PC-9 (cell line): ENCODE data around the gene CLDN3. TPM values are rescaled to one million over a fixed set of nuclear protein-coding genes. Genes with fewer than 3 reads are reported as not detected.
"Not testable (repeated sequence)": the region's sequence is repeated elsewhere in the genome, so short reads cannot be mapped to it uniquely, and the experiment has no call there.

ENCODE experiments used
- BruUV-seq: library from RNA; stranded (reverse); fragments of 400-500 nt; replicated peaks from 2 replicates; lab custom pipeline; 2021; lab: Mats Ljungman, UMichigan
- CTCF ChIA-PET: fragments of 300-600 bp; sonication (Branson Sonifier 250); formaldehyde crosslinking; loops from one replicate; lab custom pipeline; 2022; ENCODE audit warnings: antibody characterized with exemption; lab: Charles Lee
- POLR2A ChIA-PET: fragments of 300-600 bp; sonication (Branson Sonifier 250); formaldehyde crosslinking; loops from one replicate; lab custom pipeline; 2022; ENCODE audit warnings: antibody characterized with exemption; ENCODE audit not compliant: unreplicated experiment; lab: Charles Lee
- DNase-seq, 2 experiments: peaks; one replicate each; pipeline versions ENCODE4 v3.0.0 to v3.0.0-alpha.2; 2015 to 2022; ENCODE audit warnings: mixed read lengths in 1 of 2
- H2AFZ ChIP-seq: fragments of 200-600 bp; sonication (generic); 2 replicates; pipeline ENCODE4 v1.8.1; 2017; ENCODE audit warnings: antibody characterized with exemption
- H3F3A ChIP-seq: fragments of 200-600 bp; sonication (generic); 2 replicates; pipeline ENCODE4 v1.8.1; 2017; ENCODE audit warnings: antibody characterized with exemption, mild to moderate bottlenecking, low read depth; ENCODE audit not compliant: insufficient read depth
- H3K27ac ChIP-seq: fragments of 200-600 bp; sonication (generic); 2 replicates; pipeline ENCODE4 v1.6.1; 2016; ENCODE audit warnings: mixed run types
- H3K27me3 ChIP-seq: fragments of 200-600 bp; sonication (generic); 2 replicates; pipeline ENCODE4 v1.6.1; 2016; ENCODE audit warnings: low read depth, mixed run types; ENCODE audit not compliant: insufficient read depth
- H3K36me3 ChIP-seq: fragments of 200-600 bp; sonication (generic); 2 replicates; pipeline ENCODE4 v1.6.1; 2016; ENCODE audit warnings: low read depth, mixed run types
- H3K4me1 ChIP-seq: fragments of 200-600 bp; sonication (generic); replicated peaks from 2 replicates; pipeline ENCODE4 v1.6.1; 2016; ENCODE audit warnings: mixed run types; ENCODE audit not compliant: insufficient read depth
- H3K4me2 ChIP-seq: fragments of 200-600 bp; sonication (generic); 2 replicates; pipeline ENCODE4 v1.6.1; 2017; ENCODE audit warnings: mixed run types
- H3K4me3 ChIP-seq: fragments of 200-600 bp; sonication (generic); 2 replicates; pipeline ENCODE4 v1.6.1; 2016; ENCODE audit warnings: mixed run types
- H3K79me2 ChIP-seq: fragments of 200-600 bp; sonication (generic); 2 replicates; pipeline ENCODE4 v1.6.1; 2017; ENCODE audit warnings: low read depth, mixed run types
- H3K9me2 ChIP-seq: fragments of 200-600 bp; sonication (generic); 2 replicates; pipeline ENCODE4 v1.8.1; 2017; ENCODE audit warnings: mild to moderate bottlenecking; ENCODE audit not compliant: insufficient read depth
- H3K9me3 ChIP-seq: fragments of 200-600 bp; sonication (generic); 2 replicates; pipeline ENCODE4 v1.8.1; 2016; ENCODE audit warnings: low read depth; ENCODE audit not compliant: insufficient read depth
- H4K20me1 ChIP-seq: fragments of 200-600 bp; sonication (generic); 2 replicates; pipeline ENCODE4 v1.8.1; 2017; ENCODE audit not compliant: insufficient read depth
- CTCF ChIP-seq: fragments of 200-600 bp; sonication (generic); conservative IDR thresholded peaks from 2 replicates; pipeline ENCODE4 v1.6.1; 2017; ENCODE audit warnings: mixed run types, antibody characterized with exemption, mild to moderate bottlenecking, moderate library complexity
- EZH2 ChIP-seq: fragments of 200-600 bp; sonication (generic); IDR thresholded peaks from 2 replicates; pipeline ENCODE4 v1.8.0; 2017; ENCODE audit warnings: antibody characterized with exemption, low read depth
- intact Hi-C: fragments of 100-400 bp; cut with micrococcal nuclease; formaldehyde crosslinking; loops from one replicate; pipeline ENCODE4 v1.10.0; 2022; ENCODE audit not compliant: unreplicated experiment
- total RNA-seq: library from RNA; stranded (reverse); gene quantifications from 2 replicates; pipeline ENCODE4 v1.2.3, GENCODE V29; 2021

CLDN3 gene
- total RNA-seq, 1 experiment from 2014 or later = 31.3 TPM

GRCh38 chr7:73721377-73721817 lies 48.7 kb downstream of the CLDN3 start:
- Histone ChIP-seq H4K20me1 (peaks cover 5% of the 10 kb centered on the region), H2AFZ (no peak overlapping the region), H3K27me3 (no peaks in the 10 kb centered on the region), H3K4me3 (no peak overlapping the region), H3K9me2 (no peaks in the 10 kb centered on the region), H3K4me1 (peaks cover 34% of the 10 kb centered on the region), H3K79me2 (peaks cover 30% of the 10 kb centered on the region), H3K4me2 (no peak overlapping the region), H3K9me3 (no peaks in the 10 kb centered on the region), H3K36me3 (no peaks in the 10 kb centered on the region), H3F3A (peaks cover 42% of the 10 kb centered on the region), H3K27ac (no peak overlapping the region)
- POLR2A ChIA-PET = interaction anchor here (0.6 to 0.7 kb wide), 3 partner anchors 17 to 161 kb away, joined by 4 read pairs; partner anchors contain the start of gene ABHD11
- intact Hi-C loops = no loop called here
- peak in 1 of 2 experiments; percentile 76 for DNase-seq
- CTCF ChIA-PET = interaction anchor here (0.5 to 1.2 kb wide), 3 partner anchors 23 to 116 kb away, joined by 4 to 13 read pairs (median 7); no protein-coding TSS in a partner anchor
- no TSS peak for BruUV-seq
- no peak for TF ChIP-seq CTCF
- no peak for TF ChIP-seq EZH2

- H4K20me1 ChIP-seq, intact Hi-C loops, DNase-seq, H3K27ac ChIP-seq, H3K36me3 ChIP-seq, H3K4me3 ChIP-seq, H3K27me3 ChIP-seq, H3K9me2 ChIP-seq, BruUV-seq, H2AFZ ChIP-seq, H3K9me3 ChIP-seq: not testable (repeated sequence)
- Histone ChIP-seq H3F3A (peaks cover 49% of the 10 kb centered on the region), H3K4me2 (peak overlapping the region; percentile 80; the same call in 1 of the 2 replicates), H3K79me2 (peaks cover 32% of the 10 kb centered on the region), H3K4me1 (peaks cover 41% of the 10 kb centered on the region)
- CTCF ChIA-PET = interaction anchor here (0.6 to 1.1 kb wide), 2 partner anchors 15 to 164 kb away, joined by 3 read pairs; no protein-coding TSS in a partner anchor
- POLR2A ChIA-PET = interaction anchor here (0.6 kb wide), 1 partner anchor 148 kb away, joined by 19 read pairs; no protein-coding TSS in a partner anchor
These were observed 49.6 kb downstream of the CLDN3 start for GRCh38 chr7:73720443-73720842.

GRCh38 chr7:73719806-73720169 lies 50.3 kb downstream of the CLDN3 start:
- CTCF ChIA-PET = interaction anchor here (0.6 to 1.1 kb wide), 2 partner anchors 15 to 163 kb away, joined by 3 read pairs; no protein-coding TSS in a partner anchor
- peaks cover 55% of the 10 kb centered on the region for H3F3A ChIP-seq
- peak overlapping the region; percentile 47; the same call in 1 of the 2 replicates for H3K4me3 ChIP-seq
- no peaks in the 10 kb centered on the region for H3K9me2 ChIP-seq
- H3K79me2 ChIP-seq = peaks cover 39% of the 10 kb centered on the region
- TF ChIP-seq CTCF = no peak
- intact Hi-C loops = loop anchor here (5.0 kb wide), 1 partner anchor 52 kb away; the partner anchor contains the start of gene VPS37D
- peaks cover 12% of the 10 kb centered on the region for H4K20me1 ChIP-seq
- no peak overlapping the region for H2AFZ ChIP-seq
- peak overlapping the region; percentile 80 for H3K4me2 ChIP-seq
- no peaks in the 10 kb centered on the region for H3K27me3 ChIP-seq
- H3K27ac ChIP-seq = no peak overlapping the region
- no peaks in the 10 kb centered on the region for H3K36me3 ChIP-seq
- peaks cover 48% of the 10 kb centered on the region for H3K4me1 ChIP-seq
- BruUV-seq = no TSS peak
- POLR2A ChIA-PET = interaction anchor here (0.6 kb wide), 1 partner anchor 149 kb away, joined by 19 read pairs; no protein-coding TSS in a partner anchor
- H3K9me3 ChIP-seq = no peaks in the 10 kb centered on the region
- DNase-seq = no peak

Other genes with a start within 250 kb of the CLDN3 start
- 73.6 and 88.4 TPM in 2 replicates for gene BAZ1B, start 248.0 kb downstream of the CLDN3 start, total RNA-seq
- gene BCL7B, start 212.6 kb downstream of the CLDN3 start, total RNA-seq = 57.1 and 70.4 TPM in 2 replicates
- gene TBL2, start 191.7 kb downstream of the CLDN3 start, total RNA-seq = 43.9 and 49.2 TPM in 2 replicates
- 24.9 and 32.0 TPM in 2 replicates for gene MLXIPL, start 145.7 kb downstream of the CLDN3 start, total RNA-seq
- 8.3 and 12.4 TPM in 2 replicates for gene VPS37D, start 102.4 kb downstream of the CLDN3 start, total RNA-seq
- 8.0 and 9.5 TPM in 2 replicates for gene DNAJC30, start 86.8 kb downstream of the CLDN3 start, total RNA-seq
- 122 and 158 TPM in 2 replicates for gene BUD23, start 86.7 kb downstream of the CLDN3 start, total RNA-seq
- gene STX1A, start 50.6 kb downstream of the CLDN3 start, total RNA-seq = 39.1 and 40.5 TPM in 2 replicates
- gene ABHD11, start 31.5 kb downstream of the CLDN3 start, total RNA-seq = 74.4 and 92.6 TPM in 2 replicates
- gene CLDN4, start 60.7 kb upstream of the CLDN3 start, total RNA-seq = 498 and 602 TPM in 2 replicates
- 23.2 and 34.7 TPM in 2 replicates for gene METTL27, start 72.2 kb upstream of the CLDN3 start, total RNA-seq
- 0.48 and 0.72 TPM in 2 replicates for gene TMEM270, start 90.9 kb upstream of the CLDN3 start, total RNA-seq